Measurements from ENCODE around the gene RNF41.

RNF41 gene

GRCh38 chr12:56229916-56230431 lies 8.3 kb upstream of the RNF41 start, which contains the start of gene SLC39A5:
Gene SLC39A5 (plus strand): TSS chr12:56230051. CDS start chr12:56231275, 1,224 bp downstream.
- Histone ChIP-seq H3K9ac (ENCODE audit: low read length) (no peak within 1 kb of the TSS), H3K4me3 (ENCODE audit: insufficient read depth, low read length, poor library complexity, severe bottlenecking) (no peak within 1 kb of the TSS), H3K36me3 (ENCODE audit: low read length) (no peaks in the 10 kb centered on the region), H3K27ac (ENCODE audit: low read depth, low read length) (no peak within 1 kb of the TSS), H3K27me3 (ENCODE audit: low read length) (no peaks in the 10 kb centered on the region), H4K20me1 (ENCODE audit: low read depth, low read length) (no peaks in the 10 kb centered on the region), H2AFZ (ENCODE audit: low read depth, low read length, severe bottlenecking) (no peak within 1 kb of the TSS), H3K4me2 (ENCODE audit: low read depth, low read length, poor library complexity, severe bottlenecking) (no peak within 1 kb of the TSS), H3K9me2 (replicated peaks; ENCODE audit: insufficient read depth, low read length) (no peaks in the 10 kb centered on the region), H3K79me2 (ENCODE audit: insufficient read depth, low read length) (peaks cover 5% of the 10 kb centered on the region), H3F3A (ENCODE audit: insufficient read depth) (peaks cover 6% of the 10 kb centered on the region; the same call in 1 of the 2 replicates), H3K9me3 (ENCODE audit: insufficient read depth, low read length) (no peaks in the 10 kb centered on the region)
- no peak for TF ChIP-seq CTCF (IDR thresholded peaks at IDR 0.05; ENCODE audit: insufficient read depth, low read length, poor library complexity, severe bottlenecking)
- TF ChIP-seq EZH2phosphoT487 (conservative IDR thresholded peaks at IDR 0.05; ENCODE audit: low read length): no peak

GRCh38 chr12:56229082-56229481 lies 7.4 kb upstream of the RNF41 start:
- no peaks in the 10 kb centered on the region for H3K9me3 ChIP-seq (ENCODE audit: insufficient read depth, low read length)
- no peaks in the 10 kb centered on the region for H3K9me2 ChIP-seq (replicated peaks; ENCODE audit: insufficient read depth, low read length)
- H3K27me3 ChIP-seq (ENCODE audit: low read length): no peaks in the 10 kb centered on the region
- no peak overlapping the region for H3K27ac ChIP-seq (ENCODE audit: low read depth, low read length)
- H3K4me3 ChIP-seq (ENCODE audit: insufficient read depth, low read length, poor library complexity, severe bottlenecking): no peak overlapping the region
- peaks cover 11% of the 10 kb centered on the region for H3K79me2 ChIP-seq (ENCODE audit: insufficient read depth, low read length)
- H3K4me2 ChIP-seq (ENCODE audit: low read depth, low read length, poor library complexity, severe bottlenecking): no peak overlapping the region
- TF ChIP-seq CTCF (IDR thresholded peaks at IDR 0.05; ENCODE audit: insufficient read depth, low read length, poor library complexity, severe bottlenecking) (no peak), EZH2phosphoT487 (conservative IDR thresholded peaks at IDR 0.05; ENCODE audit: low read length) (no peak)
- no peaks in the 10 kb centered on the region for H3K36me3 ChIP-seq (ENCODE audit: low read length)
- peaks cover 6% of the 10 kb centered on the region; the same call in 1 of the 2 replicates for H3F3A ChIP-seq (ENCODE audit: insufficient read depth)
- H2AFZ ChIP-seq (ENCODE audit: low read depth, low read length, severe bottlenecking): no peak overlapping the region
- no peaks in the 10 kb centered on the region for H4K20me1 ChIP-seq (ENCODE audit: low read depth, low read length)
- no peak overlapping the region for H3K9ac ChIP-seq (ENCODE audit: low read length)

- H3K9me2 ChIP-seq (replicated peaks; ENCODE audit: insufficient read depth, low read length): no peaks in the 10 kb centered on the region
- no peak for TF ChIP-seq EZH2phosphoT487 (conservative IDR thresholded peaks at IDR 0.05; ENCODE audit: low read length)
- TF ChIP-seq CTCF (IDR thresholded peaks at IDR 0.05; ENCODE audit: insufficient read depth, low read length, poor library complexity, severe bottlenecking): no peak
- H3K9ac ChIP-seq (ENCODE audit: low read length): peak overlapping the region; percentile 96
- peaks cover 28% of the 10 kb centered on the region for H3K79me2 ChIP-seq (ENCODE audit: insufficient read depth, low read length)
- peak overlapping the region; percentile 53 for H3K27ac ChIP-seq (ENCODE audit: low read depth, low read length)
- H3K27me3 ChIP-seq (ENCODE audit: low read length): no peaks in the 10 kb centered on the region
- no peaks in the 10 kb centered on the region for H3K36me3 ChIP-seq (ENCODE audit: low read length)
- peaks cover 6% of the 10 kb centered on the region for H3F3A ChIP-seq (ENCODE audit: insufficient read depth)
- H2AFZ ChIP-seq (ENCODE audit: low read depth, low read length, severe bottlenecking): no peak overlapping the region
- peak overlapping the region; percentile 87 for H3K4me3 ChIP-seq (ENCODE audit: insufficient read depth, low read length, poor library complexity, severe bottlenecking)
- H4K20me1 ChIP-seq (ENCODE audit: low read depth, low read length): no peaks in the 10 kb centered on the region
- peak overlapping the region; percentile 96 for H3K4me2 ChIP-seq (ENCODE audit: low read depth, low read length, poor library complexity, severe bottlenecking)
- H3K9me3 ChIP-seq (ENCODE audit: insufficient read depth, low read length): no peaks in the 10 kb centered on the region
Measured at GRCh38 chr12:56224954-56225353, 3.2 kb upstream of the RNF41 start.

Data from SU-DHL-6 (cell line).